Trophoblast cell (in vitro differentiated cells and primary cell): ENCODE results near the gene TTC6.

Source experiments
- DNase-seq, 2 donors: peaks; one replicate each; pipeline ENCODE4 v3.0.0-alpha.2; 2016
- H2AFZ ChIP-seq: 2 replicates; pipeline ENCODE4 v1.6.1; 2013; ENCODE audit warnings: low read length, moderate library complexity, mild to moderate bottlenecking; ENCODE audit not compliant: insufficient read depth, poor library complexity
- H2AK5ac ChIP-seq: 2 replicates; pipeline ENCODE4 v1.6.1; 2013; ENCODE audit warnings: mild to moderate bottlenecking, low read length
- H2BK120ac ChIP-seq: 2 replicates; pipeline ENCODE4 v1.6.1; 2013; ENCODE audit warnings: low read length, mild to moderate bottlenecking, moderate library complexity; ENCODE audit not compliant: insufficient read depth, poor library complexity
- H2BK12ac ChIP-seq: 2 replicates; pipeline ENCODE4 v1.6.1; 2013; ENCODE audit warnings: mild to moderate bottlenecking, low read length, moderate library complexity
- H2BK5ac ChIP-seq: 2 replicates; pipeline ENCODE4 v1.6.1; 2013; ENCODE audit warnings: low read length, low read depth, moderate library complexity, mild to moderate bottlenecking; ENCODE audit not compliant: poor library complexity
- H3K14ac ChIP-seq: 2 replicates; pipeline ENCODE4 v1.6.1; 2013; ENCODE audit warnings: mild to moderate bottlenecking, low read length
- H3K18ac ChIP-seq: 2 replicates; pipeline ENCODE4 v1.6.1; 2013; ENCODE audit warnings: mild to moderate bottlenecking, low read length
- H3K23ac ChIP-seq: 2 replicates; pipeline ENCODE4 v1.6.1; 2013; ENCODE audit warnings: low read length
- H3K27ac ChIP-seq: 2 replicates; pipeline ENCODE4 v1.5.1; 2013; ENCODE audit warnings: low read depth, mild to moderate bottlenecking, inconsistent platforms, low read length, moderate library complexity
- H3K27me3 ChIP-seq: 2 replicates; pipeline ENCODE4 v1.6.1; 2013; ENCODE audit warnings: inconsistent platforms, mild to moderate bottlenecking, low read length, moderate library complexity; ENCODE audit not compliant: insufficient read depth
- H3K36me3 ChIP-seq, 2 experiments: 1 replicate in 1 of 2; 2 replicates in 1 of 2; pipeline ENCODE4 v1.6.1; 2013; ENCODE audit warnings: low read length in 2 of 2, mild to moderate bottlenecking in 2 of 2, moderate library complexity in 1 of 2; ENCODE audit not compliant: insufficient read depth in 2 of 2, control insufficient read depth in 1 of 2
- H3K4ac ChIP-seq: 2 replicates; pipeline ENCODE4 v1.6.1; 2013; ENCODE audit warnings: low read depth, mild to moderate bottlenecking, low read length, moderate library complexity
- H3K4me1 ChIP-seq, 2 experiments: 1 replicate in 1 of 2; 2 replicates in 1 of 2; pipeline ENCODE4 v1.6.1; 2013; ENCODE audit warnings: low read length in 2 of 2, mild to moderate bottlenecking in 2 of 2, moderate library complexity in 1 of 2; ENCODE audit not compliant: insufficient read depth in 2 of 2, control insufficient read depth in 1 of 2
- H3K4me2 ChIP-seq: 2 replicates; pipeline ENCODE4 v1.6.1; 2013; ENCODE audit warnings: inconsistent platforms, mild to moderate bottlenecking, low read length, moderate library complexity
- H3K4me3 ChIP-seq: 2 replicates; pipeline ENCODE4 v1.5.1; 2013; ENCODE audit warnings: mild to moderate bottlenecking, low read depth, low read length, inconsistent platforms
- H3K79me1 ChIP-seq: one replicate; pipeline ENCODE4 v1.6.1; 2013; ENCODE audit warnings: low read length
- H3K79me2 ChIP-seq: 2 replicates; pipeline ENCODE4 v1.6.1; 2013; ENCODE audit warnings: low read length, mild to moderate bottlenecking; ENCODE audit not compliant: control insufficient read depth, insufficient read depth, poor library complexity
- H3K9ac ChIP-seq: 2 replicates; pipeline ENCODE4 v1.6.1; 2013; ENCODE audit warnings: mild to moderate bottlenecking, low read length
- H3K9me3 ChIP-seq: 2 replicates; pipeline ENCODE4 v1.6.1; 2013; ENCODE audit warnings: low read depth, mild to moderate bottlenecking, control low read depth, inconsistent platforms, low read length; ENCODE audit not compliant: insufficient read depth
- H4K12ac ChIP-seq: 2 replicates; pipeline ENCODE4 v1.6.1; 2013; ENCODE audit warnings: low read depth, mild to moderate bottlenecking, low read length, moderate library complexity
- H4K8ac ChIP-seq: 2 replicates; pipeline ENCODE4 v1.6.1; 2013; ENCODE audit warnings: low read depth, mild to moderate bottlenecking, low read length, moderate library complexity
- H4K91ac ChIP-seq: one replicate; pipeline ENCODE4 v1.6.1; 2013; ENCODE audit warnings: low read depth, mild to moderate bottlenecking, low read length, moderate library complexity
- WGBS: extraction: QIAGEN DNeasy Blood & Tissue Kit; methylation state at CpG from one replicate; pipeline ENCODE4 v1.1.7; 2013; ENCODE audit warnings: missing lambda C conversion rate; ENCODE audit not compliant: insufficient read length, insufficient coverage; ENCODE audit errors: extremely low coverage; 5-methylcytosine and 5-hydroxymethylcytosine counted together

Gene TTC6

GRCh38 chr14:37622231-37622923, 26.9 kb downstream of the TTC6 start:
- WGBS: no CpG with 5 or more reads among the region's 81 CpGs
- Histone ChIP-seq H4K91ac (no peak overlapping the region), H3K23ac (no peak overlapping the region), H3K4me1 (peaks cover 2 to 8% of the 10 kb centered on the region in 2 experiments), H2AFZ (peak overlapping the region; percentile 52), H3K14ac (no peak overlapping the region), H3K4me3 (peak overlapping the region; percentile 58), H3K27ac (no peak overlapping the region), H3K79me2 (no peaks in the 10 kb centered on the region), H3K9ac (peak overlapping the region; percentile 45), H3K4me2 (peak overlapping the region; percentile 94), H4K12ac (no peak overlapping the region), H3K36me3 (no peaks in the 10 kb centered on the region), H3K18ac (no peak overlapping the region), H3K27me3 (peaks cover 18% of the 10 kb centered on the region), H3K4ac (no peak overlapping the region), H3K9me3 (peaks cover 2% of the 10 kb centered on the region), H2BK120ac (no peak overlapping the region), H2BK5ac (no peak overlapping the region), H2AK5ac (no peak overlapping the region), H4K8ac (no peak overlapping the region), H2BK12ac (no peak overlapping the region), H3K79me1 (no peaks in the 10 kb centered on the region)
- no peak for DNase-seq

GRCh38 chr14:37623426-37623951, 28.1 kb downstream of the TTC6 start:
- Histone ChIP-seq H3K36me3 (no peaks in the 10 kb centered on the region), H3K79me1 (no peaks in the 10 kb centered on the region), H3K4me3 (no peak overlapping the region), H3K4me2 (no peak overlapping the region), H3K79me2 (no peaks in the 10 kb centered on the region), H2BK120ac (no peak overlapping the region), H4K91ac (no peak overlapping the region), H2BK12ac (no peak overlapping the region), H3K27ac (no peak overlapping the region), H2AFZ (no peak overlapping the region), H3K18ac (no peak overlapping the region), H3K27me3 (peaks cover 18% of the 10 kb centered on the region), H3K9me3 (peaks cover 2% of the 10 kb centered on the region), H3K14ac (no peak overlapping the region), H3K4ac (no peak overlapping the region), H3K23ac (no peak overlapping the region), H2BK5ac (no peak overlapping the region), H4K12ac (no peak overlapping the region), H2AK5ac (no peak overlapping the region), H3K4me1 (peaks cover 2 to 8% of the 10 kb centered on the region in 2 experiments), H3K9ac (no peak overlapping the region), H4K8ac (no peak overlapping the region)
- no peak for DNase-seq
- WGBS: no CpG with 5 or more reads among the region's 1 CpG

- Histone ChIP-seq H4K91ac (no peak overlapping the region), H3K9ac (no peak overlapping the region), H3K4ac (no peak overlapping the region), H3K18ac (no peak overlapping the region), H2AFZ (no peak overlapping the region), H3K23ac (no peak overlapping the region), H3K79me1 (no peaks in the 10 kb centered on the region), H2BK120ac (no peak overlapping the region), H3K4me1 (peaks cover 2 to 8% of the 10 kb centered on the region in 2 experiments), H3K14ac (no peak overlapping the region), H4K8ac (no peak overlapping the region), H2BK12ac (no peak overlapping the region), H3K4me3 (no peak overlapping the region), H3K4me2 (no peak overlapping the region), H4K12ac (no peak overlapping the region), H3K27me3 (peaks cover 18% of the 10 kb centered on the region), H3K79me2 (no peaks in the 10 kb centered on the region), H3K36me3 (no peaks in the 10 kb centered on the region), H2BK5ac (no peak overlapping the region), H3K27ac (no peak overlapping the region), H3K9me3 (peaks cover 2% of the 10 kb centered on the region), H2AK5ac (no peak overlapping the region)
- DNase-seq: no peak
- WGBS: no CpG with 5 or more reads among the region's 1 CpG
These were observed 28.5 kb downstream of the TTC6 start for GRCh38 chr14:37623971-37624370.

GRCh38 chr14:37625597-37626595, 30.5 kb downstream of the TTC6 start:
- H3K27ac ChIP-seq: no peak overlapping the region
- no peak overlapping the region for H3K4ac ChIP-seq
- H2BK120ac ChIP-seq: no peak overlapping the region
- no peak overlapping the region for H3K23ac ChIP-seq
- no peak for DNase-seq
- no peak overlapping the region for H2BK12ac ChIP-seq
- H3K27me3 ChIP-seq: peaks cover 17% of the 10 kb centered on the region
- no peak overlapping the region for H4K12ac ChIP-seq
- no peaks in the 10 kb centered on the region for H3K79me1 ChIP-seq
- H3K9ac ChIP-seq: no peak overlapping the region
- H4K91ac ChIP-seq: no peak overlapping the region
- H3K79me2 ChIP-seq: no peaks in the 10 kb centered on the region
- H3K4me1 ChIP-seq: peaks cover 2 to 8% of the 10 kb centered on the region in 2 experiments
- H3K9me3 ChIP-seq: peaks cover 2% of the 10 kb centered on the region
- H3K4me3 ChIP-seq: no peak overlapping the region
- no peak overlapping the region for H2BK5ac ChIP-seq
- no peak overlapping the region for H3K14ac ChIP-seq
- WGBS: no CpG with 5 or more reads among the region's 9 CpGs
- no peaks in the 10 kb centered on the region for H3K36me3 ChIP-seq
- H2AFZ ChIP-seq: no peak overlapping the region
- no peak overlapping the region for H4K8ac ChIP-seq
- no peak overlapping the region for H3K4me2 ChIP-seq
- no peak overlapping the region for H2AK5ac ChIP-seq
- no peak overlapping the region for H3K18ac ChIP-seq
